HepG2 (cell line): ENCODE results near the gene CADPS. TPM values are rescaled to one million over a fixed set of nuclear protein-coding genes. Genes with fewer than 3 reads are reported as not detected.

ENCODE experiments used
- ATAC-seq: fragments of 200-7000 bp; cut with Tn5 transposase; 3 replicates; pipeline ENCODE4 v1.9.1; 2020; ENCODE audit warnings: mild to moderate bottlenecking, moderate library complexity
- BruUV-seq: library from RNA; stranded (reverse); fragments of 400-500 nt; replicated peaks from 2 replicates; lab custom pipeline; 2021; lab: Mats Ljungman, UMichigan
- CTCF ChIA-PET: fragments of 300-600 bp; formaldehyde crosslinking; extraction: SDS; loops from one replicate; lab custom pipeline; 2021; ENCODE audit warnings: low total read pairs, inconsistent platforms, low intra/inter-chr PET ratio; lab: Yijun Ruan, JAX
- POLR2A ChIA-PET: fragments of 350-600 bp; sonication (Branson Sonifier 250); formaldehyde crosslinking; loops from one replicate; lab custom pipeline; 2020; ENCODE audit warnings: antibody characterized with exemption, inconsistent platforms; lab: Yijun Ruan, JAX
- DNase-seq: peaks from one replicate; pipeline ENCODE4 v3.0.0-alpha.2; 2015; ENCODE audit warnings: low spot score
- FAIRE-seq: peaks from 3 replicates; lab custom pipeline; 2011; peaks lifted over from hg19 to GRCh38; lab: Jason Lieb, UNC
- H2AFZ ChIP-seq: one replicate; pipeline ENCODE4 v1.6.1; 2011; ENCODE audit warnings: low read length, inconsistent platforms
- H3K27ac ChIP-seq: fragments of 300-600 bp; 3 replicates; pipeline ENCODE4 v1.8.0; 2011; ENCODE audit warnings: mixed run types, mild to moderate bottlenecking, mixed read lengths, low read length, inconsistent platforms; ENCODE audit not compliant: insufficient read depth; ENCODE audit errors: extremely low read length
- H3K27me3 ChIP-seq, 2 experiments: fragments of 200-600 bp in 1 of 2; 2 replicates in 1 of 2; 3 replicates in 1 of 2; pipeline versions ENCODE4 v1.6.0 to v1.8.0; 2011; ENCODE audit warnings: low read length in 2 of 2, mild to moderate bottlenecking in 2 of 2, moderate library complexity in 2 of 2, inconsistent platforms in 1 of 2; ENCODE audit not compliant: insufficient read depth in 2 of 2, control insufficient read depth in 1 of 2
- H3K36me3 ChIP-seq, 2 experiments: fragments of 200-600 bp in 1 of 2; replicated peaks in 1 of 2; 2 replicates in 1 of 2; 3 replicates in 1 of 2; pipeline versions ENCODE4 v1.5.1 to v1.8.0; 2011; ENCODE audit warnings: low read length in 2 of 2, inconsistent platforms in 1 of 2; ENCODE audit not compliant: insufficient read depth in 2 of 2, control insufficient read depth in 1 of 2
- H3K4me1 ChIP-seq: 2 replicates; pipeline ENCODE4 v1.5.1; 2012; ENCODE audit warnings: low read length, inconsistent platforms; ENCODE audit not compliant: insufficient read depth
- H3K4me2 ChIP-seq: 2 replicates; pipeline ENCODE4 v1.6.0; 2011; ENCODE audit warnings: low read depth, low read length, inconsistent platforms
- H3K4me3 ChIP-seq, 3 experiments: fragments of 200-600 bp in 1 of 3; sonication (generic), shearing (Covaris generic) in 1 of 3; replicated peaks in 1 of 3; 2 replicates each; pipeline ENCODE4 v1.5.1; 2011 to 2016; ENCODE audit warnings: low read length in 3 of 3, inconsistent platforms in 2 of 3, low read depth in 2 of 3, mild to moderate bottlenecking in 2 of 3, control low read depth in 1 of 3, mixed read lengths in 1 of 3; ENCODE audit not compliant: insufficient read depth in 1 of 3
- H3K79me2 ChIP-seq: one replicate; pipeline ENCODE4 v1.6.1; 2011; ENCODE audit warnings: low read length, inconsistent platforms; ENCODE audit not compliant: insufficient read depth
- H3K9ac ChIP-seq: 2 replicates; pipeline ENCODE4 v1.6.0; 2011; ENCODE audit warnings: mild to moderate bottlenecking, low read depth, low read length, inconsistent platforms; ENCODE audit not compliant: insufficient read depth
- H3K9me3 ChIP-seq: 2 replicates; pipeline ENCODE4 v1.5.1; 2012; ENCODE audit warnings: mild to moderate bottlenecking, low read length
- H4K20me1 ChIP-seq: 2 replicates; pipeline ENCODE4 v1.6.0; 2011; ENCODE audit warnings: inconsistent platforms, mild to moderate bottlenecking, low read length, moderate library complexity; ENCODE audit not compliant: insufficient read depth
- CENPX ChIP-seq: sonication (generic); formaldehyde crosslinking; IDR thresholded peaks from 2 replicates; pipeline ENCODE4 v1.9.0; 2021; ENCODE audit warnings: mild to moderate bottlenecking, missing genetic modification reagents, moderate library complexity
- HOXA7 ChIP-seq: sonication (generic); formaldehyde crosslinking; IDR thresholded peaks from 2 replicates; pipeline ENCODE4 v1.8.1; 2022; ENCODE audit warnings: mild to moderate bottlenecking, missing genetic modification reagents, moderate library complexity
- MTA3 ChIP-seq: sonication (generic); formaldehyde crosslinking; IDR thresholded peaks from 2 replicates; pipeline ENCODE4 v1.4.0; 2020; ENCODE audit warnings: missing genetic modification reagents
- TAF15 ChIP-seq: fragments of 200-400 bp; formaldehyde crosslinking; IDR thresholded peaks from one replicate; pipeline ENCODE4 v1.6.1; 2018; ENCODE audit warnings: mild to moderate bottlenecking, low read depth, low read length; ENCODE audit not compliant: poor library complexity, severe bottlenecking
- XBP1 ChIP-seq: sonication (generic); formaldehyde crosslinking; IDR thresholded peaks from 2 replicates; pipeline ENCODE4 v1.5.0; 2020; ENCODE audit warnings: missing genetic modification reagents
- ZNF207 ChIP-seq: fragments of 450-650 bp; IDR thresholded peaks from 2 replicates; pipeline ENCODE4 v1.6.1; 2016; ENCODE audit warnings: antibody characterized with exemption, borderline replicate concordance
- ZNF260 ChIP-seq: sonication (generic); formaldehyde crosslinking; IDR thresholded peaks from 2 replicates; pipeline ENCODE4 v1.4.0; 2020; ENCODE audit warnings: missing genetic modification reagents, low read depth, mild to moderate bottlenecking, borderline replicate concordance
- ZNF367 ChIP-seq: sonication (generic); formaldehyde crosslinking; IDR thresholded peaks from 2 replicates; pipeline ENCODE4 v1.4.0; 2020; ENCODE audit warnings: missing genetic modification reagents, borderline replicate concordance
- ZNF589 ChIP-seq: sonication (generic); formaldehyde crosslinking; conservative IDR thresholded peaks from 2 replicates; pipeline ENCODE4 v1.8.0; 2022; ENCODE audit warnings: mild to moderate bottlenecking, moderate library complexity, missing genetic modification reagents
- ZNF619 ChIP-seq: sonication (generic); formaldehyde crosslinking; IDR thresholded peaks from 2 replicates; pipeline ENCODE4 v1.4.0; 2020; ENCODE audit warnings: mild to moderate bottlenecking, missing genetic modification reagents
- ZNF891 ChIP-seq: sonication (generic); formaldehyde crosslinking; IDR thresholded peaks from 2 replicates; pipeline ENCODE4 v1.5.0; 2020; ENCODE audit warnings: mild to moderate bottlenecking, missing genetic modification reagents
- in situ Hi-C: cut with HindIII; loops from 2 replicates; pipeline ENCODE4 v1.10.0; 2017; ENCODE audit warnings: low pct_unique_long_range_greater_than_20kb; ENCODE audit not compliant: extremely low pct_ligation_motif_present
- intact Hi-C: fragments of 100-400 bp; cut with micrococcal nuclease; formaldehyde crosslinking; loops from one replicate; pipeline ENCODE4 v1.10.0; 2022; ENCODE audit not compliant: unreplicated experiment
- polyA plus RNA-seq, 8 experiments: library from polyadenylated mRNA; depleted of rRNA in 3 of 8; stranded (reverse) in 7 of 8; unstranded in 1 of 8; fragments of >200 nt; fragmentation: Illumina TruSeq in 4 of 8; extraction: Trizol in 4 of 8; gene quantifications; 2 replicates each; pipeline versions ENCODE4 v1.2.1 to v1.2.3, GENCODE V29; 2011 to 2016; ENCODE audit warnings: low read depth in 4 of 8, missing spikeins in 1 of 8, mixed read lengths in 1 of 8; ENCODE audit not compliant: insufficient read depth in 1 of 8
- total RNA-seq, 5 experiments: library from RNA; depleted of rRNA; stranded (reverse); fragments of >200 nt; fragmentation: Illumina TruSeq; extraction: Trizol; gene quantifications; 2 replicates each; pipeline ENCODE4 v1.2.3, GENCODE V29; 2016; ENCODE audit warnings: low read depth in 1 of 5
- TF ChIP-seq, protein P1 (sequence below): IDR thresholded peaks from 2 replicates; pipeline ENCODE4 v1.6.1; 2018; ENCODE audit warnings: missing genetic modification reagents
- TF ChIP-seq, protein P2 (sequence below): sonication (generic); formaldehyde crosslinking; IDR thresholded peaks from 2 replicates; pipeline ENCODE4 v1.4.0; 2020; ENCODE audit warnings: missing genetic modification reagents, borderline replicate concordance
- TF ChIP-seq, protein P3 (sequence below): IDR thresholded peaks from 2 replicates; pipeline ENCODE4 v1.6.1; 2018; ENCODE audit warnings: missing genetic modification reagents, mild to moderate bottlenecking, missing compliant biosample characterization

CADPS gene
- total and polyA plus RNA-seq, 2 of the 13 experiments (the other 11 are each of a cell fraction or from before 2014, with no cell fraction given) = not detected

DNA sequence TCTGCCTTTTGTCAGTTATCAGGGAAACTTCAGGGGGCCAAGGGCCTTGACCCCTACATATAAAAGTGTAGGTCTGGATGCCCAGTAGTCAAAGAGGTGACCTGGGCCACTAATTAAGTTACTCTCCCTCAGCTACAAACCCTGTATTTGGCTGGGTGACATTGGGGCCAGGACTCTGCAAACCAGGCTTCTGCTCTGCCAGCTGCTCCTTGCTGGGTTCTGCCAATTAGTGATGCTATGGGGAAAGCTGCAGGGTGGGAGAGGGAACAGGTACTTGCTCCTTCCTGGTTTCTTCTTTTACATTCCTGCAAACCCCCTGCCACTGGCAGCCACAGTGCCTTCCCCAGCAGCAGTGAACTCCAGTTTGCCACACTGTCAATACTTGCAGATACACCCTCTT, 179.2 kb downstream of the CADPS start:
- no TSS peak for BruUV-seq
- Histone ChIP-seq H3K9me3 (no peaks in the 10 kb centered on the region), H3K27ac (no peak overlapping the region), H3K4me1 (no peaks in the 10 kb centered on the region), H2AFZ (no peak overlapping the region), H4K20me1 (no peaks in the 10 kb centered on the region), H3K4me3 (no peak overlapping the region), H3K27me3 (no peaks in the 10 kb centered on the region), H3K79me2 (no peaks in the 10 kb centered on the region), H3K9ac (no peak overlapping the region), H3K36me3 (no peaks in the 10 kb centered on the region), H3K4me2 (no peak overlapping the region)
- CTCF ChIA-PET = no interaction called here
- FAIRE-seq (no peak), ATAC-seq (no peak), DNase-seq (no peak)
- no peak for TF ChIP-seq TAF15
- TF ChIP-seq ZNF589 (CRISPR knock-in tag) = no peak
- TF ChIP-seq HOXA7 (CRISPR knock-in tag) = no peak
- no peak for TF ChIP-seq XBP1 (CRISPR knock-in tag)
- TF ChIP-seq, protein P1, sequence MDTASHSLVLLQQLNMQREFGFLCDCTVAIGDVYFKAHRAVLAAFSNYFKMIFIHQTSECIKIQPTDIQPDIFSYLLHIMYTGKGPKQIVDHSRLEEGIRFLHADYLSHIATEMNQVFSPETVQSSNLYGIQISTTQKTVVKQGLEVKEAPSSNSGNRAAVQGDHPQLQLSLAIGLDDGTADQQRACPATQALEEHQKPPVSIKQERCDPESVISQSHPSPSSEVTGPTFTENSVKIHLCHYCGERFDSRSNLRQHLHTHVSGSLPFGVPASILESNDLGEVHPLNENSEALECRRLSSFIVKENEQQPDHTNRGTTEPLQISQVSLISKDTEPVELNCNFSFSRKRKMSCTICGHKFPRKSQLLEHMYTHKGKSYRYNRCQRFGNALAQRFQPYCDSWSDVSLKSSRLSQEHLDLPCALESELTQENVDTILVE (CRISPR knock-in tag) = no peak
- TF ChIP-seq, protein P2, sequence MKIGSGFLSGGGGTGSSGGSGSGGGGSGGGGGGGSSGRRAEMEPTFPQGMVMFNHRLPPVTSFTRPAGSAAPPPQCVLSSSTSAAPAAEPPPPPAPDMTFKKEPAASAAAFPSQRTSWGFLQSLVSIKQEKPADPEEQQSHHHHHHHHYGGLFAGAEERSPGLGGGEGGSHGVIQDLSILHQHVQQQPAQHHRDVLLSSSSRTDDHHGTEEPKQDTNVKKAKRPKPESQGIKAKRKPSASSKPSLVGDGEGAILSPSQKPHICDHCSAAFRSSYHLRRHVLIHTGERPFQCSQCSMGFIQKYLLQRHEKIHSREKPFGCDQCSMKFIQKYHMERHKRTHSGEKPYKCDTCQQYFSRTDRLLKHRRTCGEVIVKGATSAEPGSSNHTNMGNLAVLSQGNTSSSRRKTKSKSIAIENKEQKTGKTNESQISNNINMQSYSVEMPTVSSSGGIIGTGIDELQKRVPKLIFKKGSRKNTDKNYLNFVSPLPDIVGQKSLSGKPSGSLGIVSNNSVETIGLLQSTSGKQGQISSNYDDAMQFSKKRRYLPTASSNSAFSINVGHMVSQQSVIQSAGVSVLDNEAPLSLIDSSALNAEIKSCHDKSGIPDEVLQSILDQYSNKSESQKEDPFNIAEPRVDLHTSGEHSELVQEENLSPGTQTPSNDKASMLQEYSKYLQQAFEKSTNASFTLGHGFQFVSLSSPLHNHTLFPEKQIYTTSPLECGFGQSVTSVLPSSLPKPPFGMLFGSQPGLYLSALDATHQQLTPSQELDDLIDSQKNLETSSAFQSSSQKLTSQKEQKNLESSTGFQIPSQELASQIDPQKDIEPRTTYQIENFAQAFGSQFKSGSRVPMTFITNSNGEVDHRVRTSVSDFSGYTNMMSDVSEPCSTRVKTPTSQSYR (CRISPR knock-in tag) = no peak
- TF ChIP-seq MTA3 (CRISPR knock-in tag) = no peak
- TF ChIP-seq, protein P3, sequence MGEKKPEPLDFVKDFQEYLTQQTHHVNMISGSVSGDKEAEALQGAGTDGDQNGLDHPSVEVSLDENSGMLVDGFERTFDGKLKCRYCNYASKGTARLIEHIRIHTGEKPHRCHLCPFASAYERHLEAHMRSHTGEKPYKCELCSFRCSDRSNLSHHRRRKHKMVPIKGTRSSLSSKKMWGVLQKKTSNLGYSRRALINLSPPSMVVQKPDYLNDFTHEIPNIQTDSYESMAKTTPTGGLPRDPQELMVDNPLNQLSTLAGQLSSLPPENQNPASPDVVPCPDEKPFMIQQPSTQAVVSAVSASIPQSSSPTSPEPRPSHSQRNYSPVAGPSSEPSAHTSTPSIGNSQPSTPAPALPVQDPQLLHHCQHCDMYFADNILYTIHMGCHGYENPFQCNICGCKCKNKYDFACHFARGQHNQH = no peak
- TF ChIP-seq ZNF619 = no peak
- no peak for TF ChIP-seq ZNF367 (CRISPR knock-in tag)
- no peak for TF ChIP-seq CENPX
- TF ChIP-seq ZNF207 = no peak
- TF ChIP-seq ZNF891 (CRISPR knock-in tag) = no peak
- TF ChIP-seq ZNF260 (CRISPR knock-in tag) = no peak
- intact Hi-C loops (no loop called here), in situ Hi-C loops (no loop called here)
- POLR2A ChIA-PET = no interaction called here
